HepG2 (cell line): ENCODE measurements around the gene NUP133. TPM values are rescaled to one million over a fixed set of nuclear protein-coding genes. Genes with fewer than 3 reads are reported as not detected.

ENCODE experiments used
- ATF3 ChIP-seq: sonication (generic); formaldehyde crosslinking; IDR thresholded peaks from 2 replicates; pipeline ENCODE4 v1.4.0; 2020; ENCODE audit warnings: missing genetic modification reagents
- ATF4 ChIP-seq, 2 experiments: fragments of 450-650 bp in 1 of 2; sonication (generic) in 1 of 2; formaldehyde crosslinking; IDR thresholded peaks; 2 replicates each; pipeline versions ENCODE4 v1.5.0 to v1.8.0; 2020 to 2022; ENCODE audit warnings: mild to moderate bottlenecking in 1 of 2, missing genetic modification reagents in 1 of 2
- CBFB ChIP-seq: sonication (generic); formaldehyde crosslinking; IDR thresholded peaks from 2 replicates; pipeline ENCODE4 v1.4.0; 2020; ENCODE audit warnings: missing genetic modification reagents
- FOSL2 ChIP-seq: sonication (generic); formaldehyde crosslinking; IDR thresholded peaks from 2 replicates; pipeline ENCODE4 v1.4.0; 2020; ENCODE audit warnings: missing genetic modification reagents
- FOXK2 ChIP-seq: fragments of 450-650 bp; IDR thresholded peaks from 2 replicates; pipeline ENCODE4 v1.6.1; 2016
- HOXA9 ChIP-seq: sonication (generic); formaldehyde crosslinking; IDR thresholded peaks from 2 replicates; pipeline ENCODE4 v1.8.1; 2022; ENCODE audit warnings: missing genetic modification reagents, mild to moderate bottlenecking, moderate library complexity, borderline replicate concordance
- MAX ChIP-seq: IDR thresholded peaks from 2 replicates; pipeline ENCODE4 v1.6.1; 2012; ENCODE audit warnings: inconsistent platforms
- NRL ChIP-seq: sonication (generic); formaldehyde crosslinking; IDR thresholded peaks from 2 replicates; pipeline ENCODE4 v1.5.0; 2020; ENCODE audit warnings: missing genetic modification reagents, mild to moderate bottlenecking, moderate library complexity, borderline replicate concordance
- REXO4 ChIP-seq: sonication (generic); formaldehyde crosslinking; IDR thresholded peaks from 2 replicates; pipeline ENCODE4 v1.8.0; 2022; ENCODE audit warnings: missing genetic modification reagents, mild to moderate bottlenecking, borderline replicate concordance
- SNAI1 ChIP-seq: sonication (generic); formaldehyde crosslinking; IDR thresholded peaks from 2 replicates; pipeline ENCODE4 v1.5.0; 2020; ENCODE audit warnings: mild to moderate bottlenecking, missing genetic modification reagents, borderline replicate concordance
- SP5 ChIP-seq: IDR thresholded peaks from 2 replicates; pipeline ENCODE4 v1.6.1; 2016; ENCODE audit warnings: low read depth, borderline replicate concordance
- ZBTB2 ChIP-seq: sonication (generic); formaldehyde crosslinking; IDR thresholded peaks from 2 replicates; pipeline ENCODE4 v1.8.0; 2022; ENCODE audit warnings: low read depth, missing genetic modification reagents
- ZFP36 ChIP-seq: fragments of 150-350 bp; IDR thresholded peaks from 2 replicates; pipeline ENCODE4 v1.6.1; 2018; ENCODE audit warnings: borderline replicate concordance, low read length, low read depth; ENCODE audit not compliant: partially characterized antibody
- ZNF253 ChIP-seq: sonication (generic); formaldehyde crosslinking; IDR thresholded peaks from 2 replicates; pipeline ENCODE4 v1.8.0; 2022; ENCODE audit warnings: mild to moderate bottlenecking, missing genetic modification reagents, borderline replicate concordance
- ZNF280D ChIP-seq: sonication (generic); formaldehyde crosslinking; IDR thresholded peaks from 2 replicates; pipeline ENCODE4 v1.5.1; 2020; ENCODE audit warnings: mild to moderate bottlenecking, missing genetic modification reagents
- ZNF687 ChIP-seq: sonication (generic); formaldehyde crosslinking; IDR thresholded peaks from 2 replicates; pipeline ENCODE4 v1.5.1; 2020; ENCODE audit warnings: mild to moderate bottlenecking, missing genetic modification reagents, moderate library complexity
- ZNF713 ChIP-seq: sonication (generic); formaldehyde crosslinking; IDR thresholded peaks from 2 replicates; pipeline ENCODE4 v1.4.0; 2020; ENCODE audit warnings: mild to moderate bottlenecking, missing genetic modification reagents
- ZNF782 ChIP-seq: sonication (generic); formaldehyde crosslinking; IDR thresholded peaks from 2 replicates; pipeline ENCODE4 v1.4.0; 2020; ENCODE audit warnings: missing genetic modification reagents, mild to moderate bottlenecking, borderline replicate concordance
- ZNF891 ChIP-seq: sonication (generic); formaldehyde crosslinking; IDR thresholded peaks from 2 replicates; pipeline ENCODE4 v1.5.0; 2020; ENCODE audit warnings: mild to moderate bottlenecking, missing genetic modification reagents
- ZSCAN29 ChIP-seq: sonication (generic); formaldehyde crosslinking; conservative IDR thresholded peaks from 2 replicates; pipeline ENCODE4 v1.4.0; 2020; ENCODE audit warnings: mild to moderate bottlenecking, missing genetic modification reagents
- polyA plus RNA-seq, 8 experiments: library from polyadenylated mRNA; depleted of rRNA in 3 of 8; stranded (reverse) in 7 of 8; unstranded in 1 of 8; fragments of >200 nt; fragmentation: Illumina TruSeq in 4 of 8; extraction: Trizol in 4 of 8; gene quantifications; 2 replicates each; pipeline versions ENCODE4 v1.2.1 to v1.2.3, GENCODE V29; 2011 to 2016; ENCODE audit warnings: low read depth in 4 of 8, missing spikeins in 1 of 8, mixed read lengths in 1 of 8; ENCODE audit not compliant: insufficient read depth in 1 of 8
- total RNA-seq, 5 experiments: library from RNA; depleted of rRNA; stranded (reverse); fragments of >200 nt; fragmentation: Illumina TruSeq; extraction: Trizol; gene quantifications; 2 replicates each; pipeline ENCODE4 v1.2.3, GENCODE V29; 2016; ENCODE audit warnings: low read depth in 1 of 5

NUP133 gene
- total and polyA plus RNA-seq, 2 of the 13 experiments (the other 11 are each of a cell fraction or from before 2014, with no cell fraction given): 17.7 to 45.6 TPM

GRCh38 chr1:229509576-229509975 lies 1.4 kb upstream of the NUP133 start (continued):
- no peak for TF ChIP-seq ZNF687 (CRISPR knock-in tag)
- TF ChIP-seq HOXA9: no peak
- no peak for TF ChIP-seq ATF3 (CRISPR knock-in tag)
- TF ChIP-seq ATF4 (CRISPR knock-in tag; IDR thresholded peaks at IDR 0.05): peak in 1 of 2 experiments; percentile 56; a peak in 1 of 4 replicates
- no peak for TF ChIP-seq SNAI1 (CRISPR knock-in tag)
- no peak; the same call in 1 of the 2 replicates for TF ChIP-seq ZSCAN29 (CRISPR knock-in tag)
- TF ChIP-seq FOXK2: peak; percentile 96
- TF ChIP-seq ZNF280D (CRISPR knock-in tag): no peak
- no peak for TF ChIP-seq ZNF891 (CRISPR knock-in tag)
- no peak for TF ChIP-seq ZBTB2 (CRISPR knock-in tag)
- no peak for TF ChIP-seq ZNF713 (CRISPR knock-in tag)
- no peak for TF ChIP-seq ZFP36
- no peak for TF ChIP-seq ZNF253 (CRISPR knock-in tag)
- no peak for TF ChIP-seq REXO4 (CRISPR knock-in tag)
- no peak for TF ChIP-seq CBFB (CRISPR knock-in tag)
- TF ChIP-seq MAX: peak; percentile 83
- TF ChIP-seq NRL: no peak
- TF ChIP-seq FOSL2 (CRISPR knock-in tag): peak; percentile 86
- TF ChIP-seq ZNF782 (CRISPR knock-in tag): no peak
- TF ChIP-seq SP5: no peak
